Spinal cord (tissue), 10 donors: ENCODE results near the gene BICD1. TPM values are rescaled to one million over a fixed set of nuclear protein-coding genes. Genes with fewer than 3 reads are reported as not detected.

Experiments
- DNase-seq, 6 donors: peaks; one replicate each; pipeline versions ENCODE4 v3.0.0 to v3.0.0-alpha.2; 2013 to 2015; ENCODE audit warnings: low spot score in 6 of 6, low read depth in 4 of 6
- H3K27ac ChIP-seq: one replicate; pipeline ENCODE4 v1.5.1; 2013; ENCODE audit warnings: low read depth, low read length, control low read depth
- H3K27me3 ChIP-seq: one replicate; pipeline ENCODE4 v1.6.1; 2013; ENCODE audit warnings: low read length; ENCODE audit not compliant: control insufficient read depth, insufficient read depth
- H3K36me3 ChIP-seq: one replicate; pipeline ENCODE4 v1.6.1; 2013; ENCODE audit warnings: low read length; ENCODE audit not compliant: control insufficient read depth, insufficient read depth
- H3K4me1 ChIP-seq: one replicate; pipeline ENCODE4 v1.6.1; 2013; ENCODE audit warnings: low read length; ENCODE audit not compliant: control insufficient read depth, insufficient read depth
- H3K4me3 ChIP-seq: one replicate; pipeline ENCODE4 v1.5.1; 2013; ENCODE audit warnings: low read depth, low read length, control low read depth
- H3K9me3 ChIP-seq: one replicate; pipeline ENCODE4 v1.6.1; 2013; ENCODE audit warnings: low read length; ENCODE audit not compliant: control insufficient read depth, insufficient read depth
- WGBS: methylation state at CpG from one replicate; pipeline ENCODE4 v1.1.5; 2013; ENCODE audit warnings: missing lambda C conversion rate; ENCODE audit not compliant: insufficient coverage; 5-methylcytosine and 5-hydroxymethylcytosine counted together
- long read RNA-seq, 4 donors: transcript quantifications; one replicate each; lab custom pipeline, GENCODE V29; 2026
- polyA plus RNA-seq, 2 donors: library from polyadenylated mRNA; unstranded; fragments of 120-200 nt; gene quantifications; one replicate each; pipeline ENCODE4 v1.2.1, GENCODE V29; 2013; ENCODE audit not compliant: insufficient read length in 2 of 2
- total RNA-seq, 2 donors: library from RNA; depleted of rRNA in 1 of 2; stranded (reverse); fragments of 120-200 nt in 1 of 2; fragments of >200 nt in 1 of 2; gene quantifications; one replicate each; pipeline versions ENCODE4 v1.2.3 to v1.2.4, GENCODE V29; 2013 to 2014
- donor health status: healthy.

BICD1 gene
- total RNA-seq (10 to 100 TPM; 19.5 to 51.0 TPM), polyA plus RNA-seq (10 to 100 TPM; 25.2 to 31.9 TPM)
- long read RNA-seq, donor 1, full-length matches to known transcripts: 5 of 5 reads
- long read RNA-seq, donor 1, partial matches to known transcripts: 0 of 5 reads
- long read RNA-seq, donor 1, other reads (novel, unspliced or antisense): 0 of 5 reads
- long read RNA-seq, donor 2, full-length matches to known transcripts: 1 of 1 reads
- long read RNA-seq, donor 2, partial matches to known transcripts: 0 of 1 reads
- long read RNA-seq, donor 2, other reads (novel, unspliced or antisense): 0 of 1 reads
- long read RNA-seq, donor 3, partial matches to known transcripts: 0 of 1 reads
- long read RNA-seq, donor 3, other reads (novel, unspliced or antisense): 0 of 1 reads
- long read RNA-seq, donor 4, transcript BICD1-207 (1 exons, 1,962 nt): major isoform, 5 of 6 reads
- long read RNA-seq, donor 4, partial matches to known transcripts: 0 of 6 reads
- long read RNA-seq, donor 4, other reads (novel, unspliced or antisense): 0 of 6 reads

GRCh38 chr12:32106517-32107358 lies at the start of gene BICD1:
Gene BICD1 (plus strand): TSS chr12:32106847. CDS start chr12:32107332, 485 bp downstream.
- WGBS: under 1% methylated on average over 89 of the region's 96 CpGs
- no peaks in the 10 kb centered on the region for H3K27me3 ChIP-seq
- peak; percentile 57 to 97 (median 80) for DNase-seq
- H3K36me3 ChIP-seq: no peaks in the 10 kb centered on the region
- peak within 1 kb of the TSS; percentile 78 for H3K4me3 ChIP-seq
- peak within 1 kb of the TSS; percentile 78 for H3K27ac ChIP-seq
- no peaks in the 10 kb centered on the region for H3K9me3 ChIP-seq
- H3K4me1 ChIP-seq: peaks cover 4% of the 10 kb centered on the region

DNA sequence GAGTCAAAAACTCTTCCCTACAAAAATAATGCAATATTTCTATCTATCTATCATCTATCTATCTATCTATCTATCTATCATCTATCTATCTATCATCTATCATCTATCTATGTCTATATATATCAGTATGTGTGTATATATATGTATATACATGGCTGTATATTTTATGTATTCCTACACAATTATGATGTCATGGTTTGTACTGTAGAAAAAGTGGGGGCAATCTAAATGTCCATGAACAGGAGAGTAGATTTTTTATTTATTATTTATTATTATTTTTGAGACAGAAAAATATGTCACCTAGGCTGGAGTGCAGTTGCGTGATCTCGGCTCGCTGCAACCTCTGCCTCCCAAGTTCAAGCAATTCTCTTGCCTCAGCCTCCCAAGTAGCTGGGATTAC lies 45.6 kb upstream of the BICD1 start:
- no peak for DNase-seq
- Histone ChIP-seq H3K4me1 (peaks cover 3% of the 10 kb centered on the region), H3K27ac (no peak overlapping the region), H3K27me3 (no peaks in the 10 kb centered on the region), H3K36me3 (no peaks in the 10 kb centered on the region), H3K4me3 (no peak overlapping the region), H3K9me3 (no peaks in the 10 kb centered on the region)
- WGBS: 100% methylated on average over 3 of the region's 3 CpGs

GRCh38 chr12:32062881-32063280 lies 43.8 kb upstream of the BICD1 start:
- Histone ChIP-seq H3K4me3 (no peak overlapping the region), H3K27ac (no peak overlapping the region), H3K9me3 (no peaks in the 10 kb centered on the region), H3K4me1 (peaks cover 3% of the 10 kb centered on the region), H3K36me3 (no peaks in the 10 kb centered on the region), H3K27me3 (no peaks in the 10 kb centered on the region)
- no CpG with 5 or more reads among the region's 2 CpGs for WGBS
- peak in 1 of 6 donors; percentile 9 for DNase-seq

DNA sequence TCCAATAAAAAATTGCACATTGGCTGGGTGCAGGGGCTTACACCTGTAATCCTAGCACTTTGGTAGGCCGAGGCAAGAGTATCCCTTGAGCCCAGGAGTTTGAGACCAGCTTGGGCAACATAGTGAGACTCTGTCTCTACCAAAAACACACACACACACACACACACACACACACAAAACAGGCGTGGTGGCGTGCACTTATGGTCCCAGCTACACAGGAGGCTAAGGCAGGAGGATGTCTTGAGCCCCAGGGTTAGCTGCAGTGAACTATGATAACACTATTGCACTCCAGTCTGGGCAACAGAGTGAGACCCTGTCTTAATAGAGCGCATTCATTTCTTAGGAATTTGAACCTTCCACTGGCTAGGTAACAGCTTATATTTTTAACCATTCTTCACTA lies 42.9 kb upstream of the BICD1 start:
- DNase-seq: no peak
- Histone ChIP-seq H3K4me3 (no peak overlapping the region), H3K4me1 (peaks cover 3% of the 10 kb centered on the region), H3K9me3 (no peaks in the 10 kb centered on the region), H3K27ac (no peak overlapping the region), H3K36me3 (no peaks in the 10 kb centered on the region), H3K27me3 (no peaks in the 10 kb centered on the region)
- WGBS: 78% methylated on average over 1 of the region's 4 CpGs

GRCh38 chr12:32066206-32066605 lies 40.4 kb upstream of the BICD1 start:
- H3K27ac ChIP-seq: no peak overlapping the region
- H3K9me3 ChIP-seq: no peaks in the 10 kb centered on the region
- DNase-seq: no peak
- H3K4me3 ChIP-seq: no peak overlapping the region
- WGBS: 100% methylated on average over 1 of the region's 2 CpGs
- H3K36me3 ChIP-seq: no peaks in the 10 kb centered on the region
- H3K4me1 ChIP-seq: no peaks in the 10 kb centered on the region
- H3K27me3 ChIP-seq: no peaks in the 10 kb centered on the region

DNA sequence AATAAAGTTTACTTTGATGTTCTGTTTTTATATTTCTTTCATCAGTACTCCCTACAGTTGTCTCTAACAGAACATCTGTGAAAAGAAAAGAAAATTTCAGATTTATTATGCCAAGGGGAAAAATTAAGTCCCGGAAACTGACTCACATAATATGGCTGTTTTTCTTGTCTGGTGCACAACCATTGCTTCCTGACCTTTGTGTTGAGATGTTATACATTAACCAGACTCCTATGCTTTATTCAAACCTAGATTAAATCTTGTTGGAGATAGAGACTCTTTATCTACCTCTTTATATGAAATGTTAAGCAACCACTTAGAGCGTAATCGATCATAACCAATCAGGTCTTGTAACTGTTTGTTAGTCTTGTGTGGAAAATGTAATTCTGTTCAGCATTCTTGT lies 37.6 kb upstream of the BICD1 start:
- H3K4me3 ChIP-seq: no peak overlapping the region
- DNase-seq: no peak
- H3K27ac ChIP-seq: no peak overlapping the region
- no peaks in the 10 kb centered on the region for H3K27me3 ChIP-seq
- WGBS: no CpG with 5 or more reads among the region's 3 CpGs
- no peaks in the 10 kb centered on the region for H3K36me3 ChIP-seq
- H3K9me3 ChIP-seq: no peaks in the 10 kb centered on the region
- no peaks in the 10 kb centered on the region for H3K4me1 ChIP-seq

GRCh38 chr12:32069731-32070130 lies 36.9 kb upstream of the BICD1 start:
- Histone ChIP-seq H3K27ac (no peak overlapping the region), H3K27me3 (no peaks in the 10 kb centered on the region), H3K4me3 (no peak overlapping the region), H3K4me1 (no peaks in the 10 kb centered on the region), H3K9me3 (no peaks in the 10 kb centered on the region), H3K36me3 (no peaks in the 10 kb centered on the region)
- 88% methylated on average over 4 of the region's 5 CpGs for WGBS
- no peak for DNase-seq

DNA sequence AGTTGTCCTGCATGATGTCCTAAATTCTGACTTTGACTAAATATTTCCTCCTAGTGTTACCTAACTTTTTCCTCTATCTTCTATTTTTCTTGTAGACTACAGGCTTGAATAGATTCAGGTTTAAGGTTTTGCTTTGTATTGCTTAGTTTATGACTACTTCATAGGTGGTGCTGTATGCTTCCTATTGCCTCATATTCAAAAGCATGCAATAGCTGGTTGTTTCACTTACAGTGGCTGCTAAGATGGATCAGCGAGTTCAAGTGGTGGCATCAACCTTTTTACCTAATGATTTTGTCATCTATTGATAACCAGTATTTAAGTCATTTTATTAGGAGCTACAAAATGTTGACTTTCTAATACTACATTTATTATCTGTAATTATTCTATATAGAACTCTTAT lies 36.3 kb upstream of the BICD1 start:
- Histone ChIP-seq H3K27me3 (no peaks in the 10 kb centered on the region), H3K4me1 (no peaks in the 10 kb centered on the region), H3K4me3 (no peak overlapping the region), H3K9me3 (no peaks in the 10 kb centered on the region), H3K36me3 (no peaks in the 10 kb centered on the region), H3K27ac (no peak overlapping the region)
- no CpG with 5 or more reads among the region's 1 CpG for WGBS
- DNase-seq: no peak

DNA sequence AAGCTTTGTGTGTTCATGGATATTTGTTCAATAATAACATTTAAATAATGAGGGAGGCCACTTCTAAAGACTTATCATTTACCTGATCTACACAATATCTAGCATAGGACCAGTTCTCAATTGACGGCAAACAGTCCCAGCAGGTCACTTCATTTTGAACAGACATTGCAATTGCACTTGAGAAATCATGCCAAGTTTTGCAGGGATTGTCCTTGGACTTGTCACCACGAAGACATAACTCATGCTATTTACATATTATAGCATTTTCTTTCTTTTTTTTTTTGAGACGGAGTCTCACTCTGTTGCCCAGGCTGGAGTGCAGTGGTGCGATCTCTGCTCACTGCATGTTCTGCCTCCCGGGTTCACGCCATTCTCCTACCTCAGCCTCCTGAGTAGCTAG lies 34.5 kb upstream of the BICD1 start:
- H3K27ac ChIP-seq: no peak overlapping the region
- no peaks in the 10 kb centered on the region for H3K36me3 ChIP-seq
- WGBS: 95% methylated on average over 2 of the region's 6 CpGs
- H3K9me3 ChIP-seq: no peaks in the 10 kb centered on the region
- no peaks in the 10 kb centered on the region for H3K27me3 ChIP-seq
- H3K4me1 ChIP-seq: no peaks in the 10 kb centered on the region
- no peak overlapping the region for H3K4me3 ChIP-seq
- no peak for DNase-seq
